Measurements from ENCODE around the gene SLC50A1. TPM values are rescaled to one million over a fixed set of nuclear protein-coding genes. Genes with fewer than 3 reads are reported as not detected.
"Not testable (repeated sequence)": the region's sequence is repeated elsewhere in the genome, so short reads cannot be mapped to it uniquely, and the experiment has no call there.

Gene SLC50A1
- total RNA-seq, 6 experiments from 2014 or later, result 23.5 to 36.4 (median 29.5) TPM

GRCh38 chr1:155110381-155110780 lies 25.3 kb upstream of the SLC50A1 start:
- no peak overlapping the region for H3K27ac Mint-ChIP-seq
- H3K9me3 Mint-ChIP-seq, result no peaks in the 10 kb centered on the region
- H3K27me3 Mint-ChIP-seq (ENCODE audit: insufficient read depth), result peaks cover 50% of the 10 kb centered on the region
- H3K4me3 Mint-ChIP-seq, result no peak overlapping the region
- H3K36me3 Mint-ChIP-seq (ENCODE audit: low read depth), result no peaks in the 10 kb centered on the region
- TF ChIP-seq CTCF (IDR thresholded peaks at IDR 0.05), result no peak
- H3K4me1 Mint-ChIP-seq (ENCODE audit: low read depth), result no peaks in the 10 kb centered on the region
- DNase-seq, result no peak

- DNase-seq, result no peak
- no peaks in the 10 kb centered on the region for H3K36me3 Mint-ChIP-seq (ENCODE audit: low read depth)
- H3K27ac Mint-ChIP-seq, result no peak overlapping the region
- H3K27me3 Mint-ChIP-seq (ENCODE audit: insufficient read depth), result peaks cover 45% of the 10 kb centered on the region
- no peaks in the 10 kb centered on the region for H3K4me1 Mint-ChIP-seq (ENCODE audit: low read depth)
- H3K9me3 Mint-ChIP-seq, result no peaks in the 10 kb centered on the region
- H3K4me3 Mint-ChIP-seq, result no peak overlapping the region
- no peak for TF ChIP-seq CTCF (IDR thresholded peaks at IDR 0.05)
Observed at GRCh38 chr1:155110826-155111225, 24.8 kb upstream of the SLC50A1 start.

GRCh38 chr1:155113450-155113980 lies 22.1 kb upstream of the SLC50A1 start:
- no peak for TF ChIP-seq CTCF (IDR thresholded peaks at IDR 0.05)
- Mint-ChIP-seq H3K4me1 (ENCODE audit: low read depth) (no peaks in the 10 kb centered on the region), H3K27me3 (ENCODE audit: insufficient read depth) (peaks cover 38% of the 10 kb centered on the region), H3K36me3 (ENCODE audit: low read depth) (no peaks in the 10 kb centered on the region), H3K9me3 (no peaks in the 10 kb centered on the region), H3K4me3 (no peak overlapping the region), H3K27ac (no peak overlapping the region)
- no peak for DNase-seq

- peaks cover 46% of the 10 kb centered on the region for H3K27me3 Mint-ChIP-seq (ENCODE audit: insufficient read depth)
- H3K4me3 Mint-ChIP-seq, result no peak overlapping the region
- no peaks in the 10 kb centered on the region for H3K36me3 Mint-ChIP-seq (ENCODE audit: low read depth)
- no peaks in the 10 kb centered on the region for H3K9me3 Mint-ChIP-seq
- no peaks in the 10 kb centered on the region for H3K4me1 Mint-ChIP-seq (ENCODE audit: low read depth)
- DNase-seq, result no peak
- no peak overlapping the region for H3K27ac Mint-ChIP-seq
- TF ChIP-seq CTCF (IDR thresholded peaks at IDR 0.05), result no peak
Observed at GRCh38 chr1:155116113-155116764, 19.4 kb upstream of the SLC50A1 start.

GRCh38 chr1:155117610-155118009 lies 18.0 kb upstream of the SLC50A1 start:
- Mint-ChIP-seq H3K4me3 (no peak overlapping the region), H3K9me3 (no peaks in the 10 kb centered on the region), H3K27ac (no peak overlapping the region), H3K4me1 (ENCODE audit: low read depth) (no peaks in the 10 kb centered on the region), H3K36me3 (ENCODE audit: low read depth) (no peaks in the 10 kb centered on the region), H3K27me3 (ENCODE audit: insufficient read depth) (peaks cover 52% of the 10 kb centered on the region)
- TF ChIP-seq CTCF (IDR thresholded peaks at IDR 0.05), result no peak
- DNase-seq, result no peak

- peaks cover 53% of the 10 kb centered on the region for H3K27me3 Mint-ChIP-seq (ENCODE audit: insufficient read depth)
- H3K9me3 Mint-ChIP-seq; H3K36me3 Mint-ChIP-seq (ENCODE audit: low read depth); H3K4me1 Mint-ChIP-seq (ENCODE audit: low read depth); H3K27ac Mint-ChIP-seq; H3K4me3 Mint-ChIP-seq; DNase-seq: not testable (repeated sequence)
Observed at GRCh38 chr1:155118090-155118489, 17.6 kb upstream of the SLC50A1 start.

Measured in HFFc6 (cell line).